DOHH2 (cell line): Measurements from ENCODE around the gene KCNH6.

Experiments
- EZH2phosphoT487 ChIP-seq: fragments of 200-600 bp; sonication (generic); IDR thresholded peaks from 2 replicates; pipeline ENCODE4 v1.6.1; 2017; ENCODE audit warnings: borderline replicate concordance, mild to moderate bottlenecking, antibody characterized with exemption, low read length, moderate library complexity, mixed read lengths
- TF ChIP-seq, protein P1 (sequence below): fragments of 200-600 bp; sonication (generic); IDR thresholded peaks from one replicate; pipeline ENCODE4 v1.5.1; 2014; ENCODE audit warnings: antibody characterized with exemption, mild to moderate bottlenecking, low read depth, low read length; ENCODE audit not compliant: poor library complexity, severe bottlenecking

GRCh38 chr17:63588797-63589196, 65.6 kb downstream of the KCNH6 start:
- TF ChIP-seq, protein P1, sequence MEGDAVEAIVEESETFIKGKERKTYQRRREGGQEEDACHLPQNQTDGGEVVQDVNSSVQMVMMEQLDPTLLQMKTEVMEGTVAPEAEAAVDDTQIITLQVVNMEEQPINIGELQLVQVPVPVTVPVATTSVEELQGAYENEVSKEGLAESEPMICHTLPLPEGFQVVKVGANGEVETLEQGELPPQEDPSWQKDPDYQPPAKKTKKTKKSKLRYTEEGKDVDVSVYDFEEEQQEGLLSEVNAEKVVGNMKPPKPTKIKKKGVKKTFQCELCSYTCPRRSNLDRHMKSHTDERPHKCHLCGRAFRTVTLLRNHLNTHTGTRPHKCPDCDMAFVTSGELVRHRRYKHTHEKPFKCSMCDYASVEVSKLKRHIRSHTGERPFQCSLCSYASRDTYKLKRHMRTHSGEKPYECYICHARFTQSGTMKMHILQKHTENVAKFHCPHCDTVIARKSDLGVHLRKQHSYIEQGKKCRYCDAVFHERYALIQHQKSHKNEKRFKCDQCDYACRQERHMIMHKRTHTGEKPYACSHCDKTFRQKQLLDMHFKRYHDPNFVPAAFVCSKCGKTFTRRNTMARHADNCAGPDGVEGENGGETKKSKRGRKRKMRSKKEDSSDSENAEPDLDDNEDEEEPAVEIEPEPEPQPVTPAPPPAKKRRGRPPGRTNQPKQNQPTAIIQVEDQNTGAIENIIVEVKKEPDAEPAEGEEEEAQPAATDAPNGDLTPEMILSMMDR = no peak
- TF ChIP-seq EZH2phosphoT487 = no peak
